WERI-Rb-1 (cell line): ENCODE measurements around the gene KLC3.

Experiments used
- DNase-seq: peaks from one replicate; pipeline ENCODE4 v3.0.0-alpha.2; 2020
- H3K27ac ChIP-seq: fragments of 250-450 bp; sonication (Bioruptor Pico); 2 replicates; pipeline ENCODE4 v1.5.1; 2020; ENCODE audit warnings: mild to moderate bottlenecking, moderate library complexity
- H3K27me3 ChIP-seq: fragments of 250-450 bp; sonication (Bioruptor Pico); 2 replicates; pipeline ENCODE4 v1.5.1; 2021; ENCODE audit warnings: mild to moderate bottlenecking, low read depth, moderate library complexity; ENCODE audit not compliant: insufficient read depth, severe bottlenecking
- H3K36me3 ChIP-seq: fragments of 250-450 bp; sonication (Bioruptor Pico); 2 replicates; pipeline ENCODE4 v1.5.1; 2020; ENCODE audit warnings: mild to moderate bottlenecking, moderate library complexity
- H3K4me3 ChIP-seq: 2 replicates; pipeline ENCODE4 v1.5.1; 2011; ENCODE audit warnings: low read depth, mild to moderate bottlenecking, control low read depth, low read length
- H3K9me3 ChIP-seq: fragments of 250-450 bp; sonication (Bioruptor Pico); 2 replicates; pipeline ENCODE4 v1.5.1; 2021; ENCODE audit warnings: mild to moderate bottlenecking, moderate library complexity; ENCODE audit not compliant: severe bottlenecking
- CTCF ChIP-seq: IDR thresholded peaks from 2 replicates; pipeline ENCODE4 v1.5.1; 2011; ENCODE audit warnings: low read depth, mild to moderate bottlenecking, control low read depth, inconsistent platforms, low read length

KLC3 gene

GRCh38 chr19:45296355-45296754 lies 44.2 kb upstream of the KLC3 start:
- Histone ChIP-seq H3K4me3 (no peak overlapping the region), H3K27ac (no peak overlapping the region), H3K36me3 (peaks cover 21% of the 10 kb centered on the region), H3K9me3 (peaks cover 6% of the 10 kb centered on the region), H3K27me3 (no peaks in the 10 kb centered on the region)
- no peak for DNase-seq
- TF ChIP-seq CTCF: no peak

GRCh38 chr19:45297674-45298073 lies 42.9 kb upstream of the KLC3 start:
- no peak for DNase-seq
- H3K27me3 ChIP-seq: no peaks in the 10 kb centered on the region
- H3K27ac ChIP-seq: no peak overlapping the region
- H3K9me3 ChIP-seq: peaks cover 6% of the 10 kb centered on the region
- H3K36me3 ChIP-seq: peaks cover 14% of the 10 kb centered on the region
- no peak overlapping the region for H3K4me3 ChIP-seq
- no peak for TF ChIP-seq CTCF

- no peak for TF ChIP-seq CTCF
- no peak for DNase-seq
- no peak overlapping the region for H3K27ac ChIP-seq
- peaks cover 14% of the 10 kb centered on the region for H3K36me3 ChIP-seq
- H3K4me3 ChIP-seq: no peak overlapping the region
- no peaks in the 10 kb centered on the region for H3K27me3 ChIP-seq
- H3K9me3 ChIP-seq: peaks cover 1% of the 10 kb centered on the region
These were observed 42.3 kb upstream of the KLC3 start for GRCh38 chr19:45298264-45298663.

GRCh38 chr19:45299719-45300118 lies 40.8 kb upstream of the KLC3 start:
- Histone ChIP-seq H3K4me3 (no peak overlapping the region), H3K27me3 (no peaks in the 10 kb centered on the region), H3K9me3 (peaks cover 2% of the 10 kb centered on the region), H3K36me3 (peaks cover 14% of the 10 kb centered on the region), H3K27ac (no peak overlapping the region)
- TF ChIP-seq CTCF: no peak
- DNase-seq: no peak

- no peak for DNase-seq
These were observed 38.1 kb upstream of the KLC3 start for GRCh38 chr19:45302416-45302815.

More at GRCh38 chr19:45302416-45302815, 38.1 kb upstream of the KLC3 start:
- peaks cover 4% of the 10 kb centered on the region for H3K36me3 ChIP-seq
- peaks cover 2% of the 10 kb centered on the region for H3K9me3 ChIP-seq
- H3K27me3 ChIP-seq: no peaks in the 10 kb centered on the region
- no peak overlapping the region for H3K4me3 ChIP-seq
- no peak overlapping the region for H3K27ac ChIP-seq
- TF ChIP-seq CTCF: no peak
